ENCODE measurements around the gene CTCF.

The CTCF gene, protein sequence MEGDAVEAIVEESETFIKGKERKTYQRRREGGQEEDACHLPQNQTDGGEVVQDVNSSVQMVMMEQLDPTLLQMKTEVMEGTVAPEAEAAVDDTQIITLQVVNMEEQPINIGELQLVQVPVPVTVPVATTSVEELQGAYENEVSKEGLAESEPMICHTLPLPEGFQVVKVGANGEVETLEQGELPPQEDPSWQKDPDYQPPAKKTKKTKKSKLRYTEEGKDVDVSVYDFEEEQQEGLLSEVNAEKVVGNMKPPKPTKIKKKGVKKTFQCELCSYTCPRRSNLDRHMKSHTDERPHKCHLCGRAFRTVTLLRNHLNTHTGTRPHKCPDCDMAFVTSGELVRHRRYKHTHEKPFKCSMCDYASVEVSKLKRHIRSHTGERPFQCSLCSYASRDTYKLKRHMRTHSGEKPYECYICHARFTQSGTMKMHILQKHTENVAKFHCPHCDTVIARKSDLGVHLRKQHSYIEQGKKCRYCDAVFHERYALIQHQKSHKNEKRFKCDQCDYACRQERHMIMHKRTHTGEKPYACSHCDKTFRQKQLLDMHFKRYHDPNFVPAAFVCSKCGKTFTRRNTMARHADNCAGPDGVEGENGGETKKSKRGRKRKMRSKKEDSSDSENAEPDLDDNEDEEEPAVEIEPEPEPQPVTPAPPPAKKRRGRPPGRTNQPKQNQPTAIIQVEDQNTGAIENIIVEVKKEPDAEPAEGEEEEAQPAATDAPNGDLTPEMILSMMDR

DNA sequence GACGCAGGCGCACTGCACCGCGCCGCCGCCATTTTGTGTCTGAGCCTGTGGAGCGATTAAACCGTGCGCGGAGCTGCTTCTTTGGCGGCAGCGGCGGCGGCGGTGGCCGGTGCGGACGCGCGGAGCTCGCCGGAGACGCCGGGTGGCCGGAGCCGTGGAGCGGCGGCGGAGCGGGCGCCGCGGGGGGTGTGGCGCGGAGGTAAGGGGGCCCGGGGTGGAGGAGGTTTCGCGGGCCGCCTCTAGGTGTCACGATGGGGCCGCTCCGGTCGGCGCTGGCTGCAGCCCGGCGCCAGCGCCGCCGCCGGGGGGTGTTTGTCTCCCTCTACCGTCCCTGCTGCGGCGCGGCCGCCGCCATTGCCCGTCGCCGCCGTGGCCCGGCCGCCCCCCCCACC lies at the start of gene CTCF:
Gene CTCF, plus strand, starts transcription at position 1 of the 392 bp plus-strand sequence. CDS start 48,307 bp downstream, outside the sequence.
- TF ChIP-seq RAD21 (IDR thresholded peaks at IDR 0.05; ENCODE audit: low read depth) (peak; percentile 31; the same call in 1 of the 2 replicates), ZBTB7A (IDR thresholded peaks at IDR 0.05; ENCODE audit: low read depth) (no peak), YY1 (IDR thresholded peaks at IDR 0.05; ENCODE audit: low read depth) (peak; percentile 89), EP300 (IDR thresholded peaks at IDR 0.05; ENCODE audit: borderline replicate concordance) (0 out of 2 replicates have a peak, but pooled peaks have one; percentile 1)
- TF ChIP-seq, protein P1, sequence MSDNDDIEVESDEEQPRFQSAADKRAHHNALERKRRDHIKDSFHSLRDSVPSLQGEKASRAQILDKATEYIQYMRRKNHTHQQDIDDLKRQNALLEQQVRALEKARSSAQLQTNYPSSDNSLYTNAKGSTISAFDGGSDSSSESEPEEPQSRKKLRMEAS (IDR thresholded peaks at IDR 0.05), result no peak

DNA sequence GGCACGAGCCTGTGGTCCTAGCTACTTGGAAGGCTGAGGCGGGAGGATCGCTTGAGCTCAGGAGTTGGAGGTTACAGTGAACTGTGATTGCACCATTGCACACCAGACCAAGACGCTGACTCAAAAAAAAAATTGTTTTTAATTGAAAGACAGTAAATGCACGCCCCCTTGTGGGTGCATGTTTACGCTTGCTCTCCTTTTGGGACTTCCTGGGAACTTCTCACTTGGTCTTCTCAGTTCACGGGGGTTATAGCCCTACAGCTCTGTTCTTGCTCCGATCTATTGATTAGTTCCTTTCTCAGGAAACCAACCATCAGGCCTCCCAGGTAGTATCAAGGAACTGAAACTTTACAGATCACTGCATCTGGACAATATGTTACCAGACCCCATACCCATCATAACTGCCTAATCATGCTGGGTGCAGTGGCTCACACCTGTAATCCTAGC lies 47.9 kb upstream of the CTCF start:
- TF ChIP-seq TEAD4 (IDR thresholded peaks at IDR 0.05) (no peak), FOXM1 (IDR thresholded peaks at IDR 0.05; ENCODE audit: borderline replicate concordance, low read depth) (peak; percentile 63; the same call in 1 of the 2 replicates), YY1 (IDR thresholded peaks at IDR 0.05; ENCODE audit: low read depth) (no peak), RAD21 (IDR thresholded peaks at IDR 0.05; ENCODE audit: low read depth) (peak; percentile 72), CEBPB (IDR thresholded peaks at IDR 0.05) (peak; percentile 74)

DNA sequence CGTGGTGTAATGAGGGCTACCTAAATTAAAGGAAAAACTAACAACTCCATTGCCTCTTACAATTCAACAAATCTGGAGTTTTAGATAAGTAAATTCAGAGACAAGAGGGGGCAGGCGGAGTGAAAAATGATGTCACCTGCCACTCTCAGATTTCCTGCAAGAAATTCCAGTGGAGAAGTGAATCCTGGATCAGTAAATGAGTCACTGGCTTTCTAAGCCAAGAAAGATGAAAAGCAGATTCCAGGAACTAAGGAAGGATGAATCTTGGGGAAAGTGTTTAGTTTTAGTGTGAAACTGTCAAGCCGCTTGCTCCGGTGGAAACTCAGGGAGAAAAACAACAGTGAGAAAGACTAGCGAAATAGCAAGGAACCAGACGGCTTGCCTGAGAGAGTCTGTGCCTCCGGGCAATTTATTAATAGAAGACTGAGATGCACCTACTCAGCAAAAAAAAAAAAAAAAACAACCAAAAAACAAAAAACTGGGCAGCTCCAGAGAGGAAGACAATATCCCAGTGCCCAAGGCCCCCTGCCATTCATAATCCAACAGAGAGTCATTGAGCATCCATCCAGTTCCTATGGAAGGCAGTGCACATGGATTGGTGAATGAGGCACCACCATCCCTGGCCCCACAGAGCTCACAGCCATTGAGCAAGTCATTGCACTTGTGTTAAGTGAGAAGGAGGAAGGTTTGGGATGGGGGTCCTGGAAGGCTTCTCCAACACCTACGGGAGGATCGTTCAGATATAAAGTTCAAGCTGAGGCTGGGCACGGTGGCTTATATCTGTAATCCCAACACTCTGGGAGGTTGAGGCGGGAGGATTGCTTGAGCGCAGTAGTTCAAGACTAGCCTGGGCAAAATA lies 45.8 kb upstream of the CTCF start:
- TF ChIP-seq EGR1 (IDR thresholded peaks at IDR 0.05), result no peak
- no peak for TF ChIP-seq FOXM1 (IDR thresholded peaks at IDR 0.05; ENCODE audit: borderline replicate concordance, low read depth)
- no peak for TF ChIP-seq TEAD4 (IDR thresholded peaks at IDR 0.05)
- TF ChIP-seq CEBPB (IDR thresholded peaks at IDR 0.05), result no peak
- TF ChIP-seq TCF12 (IDR thresholded peaks at IDR 0.05; ENCODE audit: low read depth), result no peak
- TF ChIP-seq, protein P2, sequence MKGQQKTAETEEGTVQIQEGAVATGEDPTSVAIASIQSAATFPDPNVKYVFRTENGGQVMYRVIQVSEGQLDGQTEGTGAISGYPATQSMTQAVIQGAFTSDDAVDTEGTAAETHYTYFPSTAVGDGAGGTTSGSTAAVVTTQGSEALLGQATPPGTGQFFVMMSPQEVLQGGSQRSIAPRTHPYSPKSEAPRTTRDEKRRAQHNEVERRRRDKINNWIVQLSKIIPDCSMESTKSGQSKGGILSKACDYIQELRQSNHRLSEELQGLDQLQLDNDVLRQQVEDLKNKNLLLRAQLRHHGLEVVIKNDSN (IDR thresholded peaks at IDR 0.05), result no peak
- TF ChIP-seq NFIC (IDR thresholded peaks at IDR 0.05), result no peak
- TF ChIP-seq TAF1 (IDR thresholded peaks at IDR 0.05; ENCODE audit: low read depth), result no peak
- no peak for TF ChIP-seq RAD21 (IDR thresholded peaks at IDR 0.05; ENCODE audit: low read depth)
- no peak for TF ChIP-seq EP300 (IDR thresholded peaks at IDR 0.05; ENCODE audit: borderline replicate concordance)
- TF ChIP-seq, protein P1 (IDR thresholded peaks at IDR 0.05), result no peak
- TF ChIP-seq CREB1 (IDR thresholded peaks at IDR 0.05; ENCODE audit: low read depth), result no peak
- TF ChIP-seq, protein P3, sequence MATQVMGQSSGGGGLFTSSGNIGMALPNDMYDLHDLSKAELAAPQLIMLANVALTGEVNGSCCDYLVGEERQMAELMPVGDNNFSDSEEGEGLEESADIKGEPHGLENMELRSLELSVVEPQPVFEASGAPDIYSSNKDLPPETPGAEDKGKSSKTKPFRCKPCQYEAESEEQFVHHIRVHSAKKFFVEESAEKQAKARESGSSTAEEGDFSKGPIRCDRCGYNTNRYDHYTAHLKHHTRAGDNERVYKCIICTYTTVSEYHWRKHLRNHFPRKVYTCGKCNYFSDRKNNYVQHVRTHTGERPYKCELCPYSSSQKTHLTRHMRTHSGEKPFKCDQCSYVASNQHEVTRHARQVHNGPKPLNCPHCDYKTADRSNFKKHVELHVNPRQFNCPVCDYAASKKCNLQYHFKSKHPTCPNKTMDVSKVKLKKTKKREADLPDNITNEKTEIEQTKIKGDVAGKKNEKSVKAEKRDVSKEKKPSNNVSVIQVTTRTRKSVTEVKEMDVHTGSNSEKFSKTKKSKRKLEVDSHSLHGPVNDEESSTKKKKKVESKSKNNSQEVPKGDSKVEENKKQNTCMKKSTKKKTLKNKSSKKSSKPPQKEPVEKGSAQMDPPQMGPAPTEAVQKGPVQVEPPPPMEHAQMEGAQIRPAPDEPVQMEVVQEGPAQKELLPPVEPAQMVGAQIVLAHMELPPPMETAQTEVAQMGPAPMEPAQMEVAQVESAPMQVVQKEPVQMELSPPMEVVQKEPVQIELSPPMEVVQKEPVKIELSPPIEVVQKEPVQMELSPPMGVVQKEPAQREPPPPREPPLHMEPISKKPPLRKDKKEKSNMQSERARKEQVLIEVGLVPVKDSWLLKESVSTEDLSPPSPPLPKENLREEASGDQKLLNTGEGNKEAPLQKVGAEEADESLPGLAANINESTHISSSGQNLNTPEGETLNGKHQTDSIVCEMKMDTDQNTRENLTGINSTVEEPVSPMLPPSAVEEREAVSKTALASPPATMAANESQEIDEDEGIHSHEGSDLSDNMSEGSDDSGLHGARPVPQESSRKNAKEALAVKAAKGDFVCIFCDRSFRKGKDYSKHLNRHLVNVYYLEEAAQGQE (IDR thresholded peaks at IDR 0.05; ENCODE audit: low read depth), result no peak
- no peak for TF ChIP-seq YY1 (IDR thresholded peaks at IDR 0.05; ENCODE audit: low read depth)
- no peak for TF ChIP-seq ZBTB7A (IDR thresholded peaks at IDR 0.05; ENCODE audit: low read depth)

DNA sequence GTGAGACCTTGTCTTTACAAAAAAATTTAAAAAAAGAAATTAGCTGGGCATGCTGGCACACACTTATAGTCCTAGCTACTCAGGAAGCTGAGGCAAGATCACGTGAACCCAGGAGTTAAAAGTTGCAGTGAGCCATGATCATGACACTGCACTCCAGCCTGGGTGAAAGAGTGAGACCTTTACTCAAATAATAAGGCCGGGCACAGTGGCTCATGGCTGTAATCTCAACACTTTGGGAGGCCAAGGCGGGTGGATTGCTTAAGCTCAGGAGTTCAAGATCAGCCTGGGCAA lies 45.2 kb upstream of the CTCF start:
- no peak for TF ChIP-seq TCF12 (IDR thresholded peaks at IDR 0.05; ENCODE audit: low read depth)
- no peak for TF ChIP-seq RAD21 (IDR thresholded peaks at IDR 0.05; ENCODE audit: low read depth)

DNA sequence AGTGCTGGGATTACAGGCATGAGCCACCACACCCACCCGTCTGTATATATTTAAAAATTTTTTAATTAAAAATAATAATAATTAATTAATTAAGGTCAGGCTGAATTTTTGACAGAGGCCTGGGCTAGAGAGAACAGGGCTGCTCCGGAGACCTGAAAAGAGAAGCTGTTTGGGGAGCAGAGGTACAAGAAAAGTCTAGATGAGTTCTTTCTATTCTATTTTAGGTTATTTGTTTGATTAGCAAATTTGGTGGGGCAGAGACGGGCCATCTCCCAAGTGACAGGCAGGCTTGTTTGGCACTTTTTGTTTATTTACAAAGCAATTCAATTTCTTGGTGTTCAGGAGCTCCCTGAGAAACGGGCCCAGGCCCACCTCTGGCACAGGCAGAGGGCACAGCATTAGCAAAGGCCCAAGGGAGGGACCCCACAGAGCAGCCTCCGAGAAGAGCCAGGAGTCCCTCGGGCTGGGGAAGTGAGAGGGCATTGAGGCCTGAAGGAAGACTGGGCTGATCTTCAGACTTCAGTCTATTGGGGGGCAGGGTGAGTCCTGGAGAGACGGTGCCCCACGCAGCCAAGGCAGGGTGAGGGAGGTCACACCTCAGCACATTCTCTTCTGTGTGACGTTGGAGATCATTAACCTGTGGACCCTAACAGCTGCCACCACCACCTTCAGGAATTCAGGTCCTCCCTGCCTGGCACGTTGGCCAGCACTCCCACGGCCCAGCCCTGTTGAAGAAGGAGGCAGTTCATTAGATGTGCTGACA lies 44.5 kb upstream of the CTCF start:
- TF ChIP-seq CREB1 (IDR thresholded peaks at IDR 0.05; ENCODE audit: low read depth), result no peak
- TF ChIP-seq, protein P2 (IDR thresholded peaks at IDR 0.05), result no peak
- TF ChIP-seq, protein P1 (IDR thresholded peaks at IDR 0.05), result no peak
- TF ChIP-seq CEBPB (IDR thresholded peaks at IDR 0.05), result no peak
- no peak for TF ChIP-seq ZBTB7A (IDR thresholded peaks at IDR 0.05; ENCODE audit: low read depth)
- TF ChIP-seq FOXM1 (IDR thresholded peaks at IDR 0.05; ENCODE audit: borderline replicate concordance, low read depth), result no peak
- no peak for TF ChIP-seq TEAD4 (IDR thresholded peaks at IDR 0.05)
- TF ChIP-seq, protein P3 (IDR thresholded peaks at IDR 0.05; ENCODE audit: low read depth), result no peak
- no peak for TF ChIP-seq NFIC (IDR thresholded peaks at IDR 0.05)

Data from Ishikawa (cell line).